T-cell (primary cell): ENCODE measurements around the gene PCYOX1L. TPM values are rescaled to one million over a fixed set of nuclear protein-coding genes. Genes with fewer than 3 reads are reported as not detected.
"Not testable (repeated sequence)": the region's sequence is repeated elsewhere in the genome, so short reads cannot be mapped to it uniquely, and the experiment has no call there.

Experiments used
- ATAC-seq, 4 experiments: fragments of 200-7000 bp in 3 of 4; fragments of 150-1000 bp in 1 of 4; cut with Tn5 transposase; replicated peaks in 1 of 4; 1 replicate in 3 of 4; 2 replicates in 1 of 4; pipeline ENCODE4 v1.10.0; 2021; ENCODE audit warnings: moderate library complexity in 3 of 4, mild to moderate bottlenecking in 2 of 4, moderate number of reproducible peaks in 1 of 4
- CTCF ChIA-PET, 2 donors: fragments of 300-600 bp; sonication (Branson Sonifier 250); formaldehyde crosslinking; loops; one replicate each; lab custom pipeline; 2022; ENCODE audit warnings: antibody characterized with exemption in 2 of 2; lab: Charles Lee
- POLR2A ChIA-PET, 2 donors: fragments of 300-600 bp; sonication (Branson Sonifier 250); formaldehyde crosslinking; loops; one replicate each; lab custom pipeline; 2022; ENCODE audit warnings: antibody characterized with exemption in 2 of 2; lab: Charles Lee
- DNase-seq, 35 experiments: peaks; one replicate each; pipeline versions ENCODE4 v3.0.0 to v3.0.0-alpha.2; 2013 to 2023
- H3K27ac ChIP-seq: one replicate; pipeline ENCODE4 v1.5.1; 2013; ENCODE audit warnings: low read length
- H3K27me3 ChIP-seq, 2 experiments: replicated peaks in 1 of 2; 1 replicate in 1 of 2; 2 replicates in 1 of 2; pipeline versions ENCODE4 v1.6.1 to v1.7.0; 2013; ENCODE audit warnings: low read length in 1 of 2, mixed read lengths in 1 of 2; ENCODE audit not compliant: control insufficient read depth in 2 of 2, insufficient read depth in 2 of 2; ENCODE audit errors: extremely low read depth in 1 of 2
- H3K36me3 ChIP-seq, 2 donors: 1 replicate in 1 of 2; 2 replicates in 1 of 2; pipeline versions ENCODE4 v1.6.1 to v1.7.0; 2013; ENCODE audit warnings: low read length in 1 of 2; ENCODE audit not compliant: control insufficient read depth in 2 of 2, insufficient read depth in 1 of 2; ENCODE audit errors: extremely low read depth in 1 of 2
- H3K4me1 ChIP-seq, 2 experiments: 1 replicate in 1 of 2; 2 replicates in 1 of 2; pipeline versions ENCODE4 v1.6.1 to v1.7.0; 2013; ENCODE audit warnings: low read length in 2 of 2, mixed read lengths in 1 of 2; ENCODE audit not compliant: insufficient read depth in 2 of 2, control insufficient read depth in 1 of 2; ENCODE audit errors: extremely low read depth in 1 of 2
- H3K4me3 ChIP-seq, 2 donors: 1 replicate in 1 of 2; 2 replicates in 1 of 2; pipeline versions ENCODE4 v1.5.1 to v1.7.0; 2013; ENCODE audit warnings: mild to moderate bottlenecking in 2 of 2, low read length in 1 of 2, moderate library complexity in 1 of 2; ENCODE audit not compliant: control insufficient read depth in 1 of 2; ENCODE audit errors: extremely low read depth in 1 of 2
- H3K9me3 ChIP-seq: 2 replicates; pipeline ENCODE4 v1.7.0; 2013
- H3K27ac Mint-ChIP-seq, 2 donors: one replicate each; pipeline ENCODE4 v1.8.0; 2020 to 2021; ENCODE audit warnings: mild to moderate bottlenecking in 2 of 2, mixed read lengths in 2 of 2
- H3K27me3 Mint-ChIP-seq, 2 donors: one replicate each; pipeline ENCODE4 v1.8.0; 2021 to 2022; ENCODE audit warnings: mixed read lengths in 2 of 2
- H3K36me3 Mint-ChIP-seq: one replicate; pipeline ENCODE4 v1.8.0; 2021; ENCODE audit warnings: mixed read lengths
- H3K4me1 Mint-ChIP-seq, 3 donors: one replicate each; pipeline ENCODE4 v1.8.0; 2020 to 2022; ENCODE audit warnings: mixed read lengths in 3 of 3, mild to moderate bottlenecking in 1 of 3
- H3K4me3 Mint-ChIP-seq, 3 donors: one replicate each; pipeline ENCODE4 v1.8.0; 2020 to 2022; ENCODE audit warnings: mild to moderate bottlenecking in 3 of 3, mixed read lengths in 3 of 3, moderate library complexity in 3 of 3
- H3K9me3 Mint-ChIP-seq, 3 donors: one replicate each; pipeline ENCODE4 v1.8.0; 2020 to 2022; ENCODE audit warnings: mixed read lengths in 3 of 3
- WGBS: methylation state at CpG from one replicate; pipeline ENCODE4 v1.1.5; 2013; ENCODE audit warnings: missing lambda C conversion rate; ENCODE audit not compliant: insufficient coverage; 5-methylcytosine and 5-hydroxymethylcytosine counted together
- total RNA-seq, 35 experiments: library from RNA in 6 of 35; stranded (reverse) in 6 of 35; fragments of 120-200 nt in 1 of 35; gene quantifications; one replicate each; pipeline versions ENCODE4 v1.2.1 to v1.2.4 and lab custom pipeline; 2013 to 2026

Gene PCYOX1L
- total RNA-seq, 5 donors from 2014 or later (not counting 1 experiment from before 2014, with no cell fraction given) = 26.9 to 40.2 (median 35.0) TPM

GRCh38 chr5:149392718-149393117 lies 34.9 kb downstream of the PCYOX1L start:
- Histone ChIP-seq H3K4me3 (no peak overlapping the region), H3K9me3 (no peaks in the 10 kb centered on the region), H3K27ac (no peak overlapping the region), H3K36me3 (no peaks in the 10 kb centered on the region), H3K4me1 (no peaks in the 10 kb centered on the region), H3K27me3 (peaks cover 0 to 2% of the 10 kb centered on the region in 2 experiments)
- Mint-ChIP-seq H3K27ac (no peak overlapping the region), H3K36me3 (no peaks in the 10 kb centered on the region), H3K4me1 (peaks cover 0 to 4% (median 0%) of the 10 kb centered on the region in 3 donors), H3K4me3 (no peak overlapping the region), H3K9me3 (no peaks in the 10 kb centered on the region), H3K27me3 (no peaks in the 10 kb centered on the region)
- POLR2A ChIA-PET = no interaction called here
- WGBS = 93% methylated on average over 8 of the region's 19 CpGs
- no peak for ATAC-seq
- CTCF ChIA-PET = interaction anchor here in 1 of 2 donors (1.2 kb wide), 1 partner anchor 11 kb away, joined by 3 read pairs; no protein-coding TSS in a partner anchor
- DNase-seq = no peak

DNA sequence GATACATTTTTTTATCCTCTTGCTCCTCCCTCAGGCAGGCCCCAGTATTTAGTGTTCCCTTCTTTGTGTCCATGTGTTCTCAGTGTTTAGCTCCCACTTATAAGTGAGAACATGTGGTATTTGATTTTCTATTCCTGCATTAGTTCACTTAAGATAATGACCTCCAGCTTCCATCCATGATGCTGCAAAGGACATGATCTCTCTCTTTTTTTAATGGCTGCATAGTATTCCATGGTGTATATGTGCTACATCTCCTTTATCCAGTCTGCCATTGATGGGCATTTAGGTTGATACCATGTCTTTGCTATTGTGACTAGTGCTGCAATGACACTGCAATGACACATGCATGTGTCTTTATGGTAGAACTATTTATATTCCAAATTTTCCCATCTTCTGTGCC lies 37.1 kb downstream of the PCYOX1L start:
- DNase-seq, H3K9me3 Mint-ChIP-seq, H3K27me3 ChIP-seq, H3K4me3 ChIP-seq, H3K36me3 Mint-ChIP-seq, H3K4me1 ChIP-seq, H3K27ac Mint-ChIP-seq, CTCF ChIA-PET, H3K27me3 Mint-ChIP-seq, ATAC-seq, H3K4me1 Mint-ChIP-seq, H3K36me3 ChIP-seq, H3K27ac ChIP-seq, H3K9me3 ChIP-seq, POLR2A ChIA-PET, H3K4me3 Mint-ChIP-seq: not testable (repeated sequence)

DNA sequence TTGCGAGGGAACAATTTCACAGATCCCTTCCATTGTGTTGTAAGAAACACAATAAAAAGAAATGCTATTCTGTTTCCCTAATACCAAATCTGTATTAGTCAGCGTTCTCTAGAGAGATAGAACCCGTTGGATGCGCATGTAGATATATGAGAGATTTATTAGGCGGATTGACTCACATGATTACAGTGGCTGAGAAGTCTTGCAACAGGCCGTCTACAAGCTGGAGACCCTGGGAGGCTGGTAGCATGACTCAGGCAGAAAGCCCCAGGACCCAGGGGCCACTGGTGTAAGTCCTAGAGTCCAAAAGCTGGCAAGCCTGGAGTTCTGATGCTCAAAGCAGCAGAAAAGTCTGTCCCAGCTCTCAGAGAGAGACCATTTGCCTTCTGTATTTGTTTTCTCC lies 39.7 kb downstream of the PCYOX1L start:
- peaks cover 0 to 14% of the 10 kb centered on the region in 2 experiments for H3K27me3 ChIP-seq
- H3K27ac ChIP-seq = no peak overlapping the region
- H3K4me3 Mint-ChIP-seq = no peak overlapping the region
- no peaks in the 10 kb centered on the region for H3K4me1 Mint-ChIP-seq
- POLR2A ChIA-PET = no interaction called here
- WGBS = 95% methylated on average over 5 of the region's 6 CpGs
- no peaks in the 10 kb centered on the region for H3K4me1 ChIP-seq
- H3K9me3 ChIP-seq = no peaks in the 10 kb centered on the region
- H3K27me3 Mint-ChIP-seq = peaks cover 6 to 12% of the 10 kb centered on the region in 2 donors
- no peaks in the 10 kb centered on the region for H3K9me3 Mint-ChIP-seq
- no peak overlapping the region for H3K27ac Mint-ChIP-seq
- H3K36me3 Mint-ChIP-seq = no peaks in the 10 kb centered on the region
- H3K36me3 ChIP-seq = no peaks in the 10 kb centered on the region
- no peak overlapping the region for H3K4me3 ChIP-seq
- no peak for DNase-seq
- CTCF ChIA-PET = no interaction called here
- ATAC-seq = no peak

- H3K4me1 ChIP-seq, DNase-seq, H3K36me3 Mint-ChIP-seq, H3K36me3 ChIP-seq, H3K4me3 ChIP-seq, H3K9me3 ChIP-seq, POLR2A ChIA-PET, H3K27ac Mint-ChIP-seq, H3K27ac ChIP-seq, H3K4me1 Mint-ChIP-seq, H3K4me3 Mint-ChIP-seq, ATAC-seq, H3K9me3 Mint-ChIP-seq: not testable (repeated sequence)
- CTCF ChIA-PET = interaction anchor here in 1 of 2 donors (0.6 kb wide), 1 partner anchor 76 kb away, joined by 4 read pairs; no protein-coding TSS in a partner anchor
- WGBS = 83% methylated on average over 3 of the region's 7 CpGs
- H3K27me3 Mint-ChIP-seq = peaks cover 6 to 12% of the 10 kb centered on the region in 2 donors
- H3K27me3 ChIP-seq = peaks cover 0 to 14% of the 10 kb centered on the region in 2 experiments
Observed at GRCh38 chr5:149398747-149399266, 41.0 kb downstream of the PCYOX1L start.

DNA sequence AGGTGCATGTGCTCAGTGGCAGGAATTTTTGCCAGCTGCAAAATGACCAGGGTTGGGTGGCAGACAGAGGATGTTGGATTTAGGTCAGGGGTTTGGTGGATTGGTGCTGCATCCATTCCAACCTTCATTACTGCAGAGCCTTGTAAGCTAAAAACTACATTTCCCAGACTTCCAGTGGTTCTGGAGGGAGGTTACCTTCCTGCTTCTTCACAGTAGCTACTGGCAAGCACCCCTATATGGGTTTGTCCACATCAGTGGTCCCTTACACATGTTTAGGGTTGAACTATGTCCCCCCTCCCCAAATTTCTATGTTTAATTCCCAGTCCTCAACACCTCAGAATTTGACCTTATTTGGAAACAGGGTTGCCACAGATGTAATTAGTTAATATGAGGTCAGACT lies 41.9 kb downstream of the PCYOX1L start:
- Mint-ChIP-seq H3K27ac (no peak overlapping the region), H3K9me3 (no peaks in the 10 kb centered on the region), H3K36me3 (no peaks in the 10 kb centered on the region), H3K27me3 (peaks cover 6 to 12% of the 10 kb centered on the region in 2 donors), H3K4me1 (no peaks in the 10 kb centered on the region), H3K4me3 (no peak overlapping the region)
- no peaks in the 10 kb centered on the region for H3K9me3 ChIP-seq
- ATAC-seq = no peak
- no peak overlapping the region for H3K4me3 ChIP-seq
- ChIA-PET CTCF (no interaction called here), POLR2A (no interaction called here)
- no peak for DNase-seq
- no peaks in the 10 kb centered on the region for H3K4me1 ChIP-seq
- peaks cover 0 to 16% of the 10 kb centered on the region in 2 experiments for H3K27me3 ChIP-seq
- no peak overlapping the region for H3K27ac ChIP-seq
- H3K36me3 ChIP-seq = no peaks in the 10 kb centered on the region

DNA sequence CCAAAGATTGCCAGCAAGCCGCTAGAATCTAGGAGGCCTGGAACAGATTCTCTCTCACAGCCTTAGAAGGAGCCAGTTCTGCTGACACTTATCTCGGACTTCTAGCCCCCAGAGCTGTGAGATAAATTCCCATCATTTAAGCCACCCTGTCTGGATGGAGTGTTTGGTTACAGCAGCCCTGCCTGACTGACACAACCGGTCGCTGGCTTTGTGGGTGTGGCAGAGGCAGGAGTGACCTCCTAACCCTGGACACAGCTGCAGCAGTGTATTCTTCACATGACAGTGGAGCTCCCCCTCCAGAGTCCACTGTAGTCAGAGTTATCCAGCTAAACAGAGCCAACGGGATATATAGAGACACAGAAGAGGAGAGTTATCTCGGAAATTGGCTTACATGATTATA lies 42.5 kb downstream of the PCYOX1L start:
- DNase-seq (no peak), ATAC-seq (no peak)
- 85% methylated on average over 5 of the region's 6 CpGs for WGBS
- H3K4me1 ChIP-seq = no peaks in the 10 kb centered on the region
- Mint-ChIP-seq H3K4me1 (no peaks in the 10 kb centered on the region), H3K27ac (no peak overlapping the region), H3K4me3 (no peak overlapping the region), H3K36me3 (no peaks in the 10 kb centered on the region), H3K9me3 (no peaks in the 10 kb centered on the region), H3K27me3 (peaks cover 6 to 12% of the 10 kb centered on the region in 2 donors)
- CTCF ChIA-PET = no interaction called here
- H3K27me3 ChIP-seq = peaks cover 0 to 18% of the 10 kb centered on the region in 2 experiments
- no peaks in the 10 kb centered on the region for H3K9me3 ChIP-seq
- H3K27ac ChIP-seq = no peak overlapping the region
- no peak overlapping the region for H3K4me3 ChIP-seq
- no peaks in the 10 kb centered on the region for H3K36me3 ChIP-seq
- POLR2A ChIA-PET = no interaction called here

DNA sequence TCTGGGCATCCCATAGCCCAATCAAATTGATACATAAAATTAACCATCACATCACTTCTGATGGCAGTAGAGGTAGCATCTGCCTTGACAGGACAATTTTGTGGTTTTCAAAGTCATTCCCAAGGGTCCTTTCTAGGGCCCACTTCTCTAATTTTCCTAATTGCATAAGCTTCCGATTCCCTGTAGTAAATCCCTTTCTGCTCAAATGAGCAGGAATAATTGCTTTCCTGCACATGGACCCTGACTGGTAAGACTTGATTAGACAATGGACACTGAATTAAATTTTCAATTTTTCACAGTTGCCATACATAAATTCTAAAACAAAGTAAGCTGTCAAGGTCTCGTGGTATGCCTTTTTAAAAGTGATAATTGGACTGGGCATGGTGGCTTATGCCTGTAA lies 43.2 kb downstream of the PCYOX1L start:
- no peak overlapping the region for H3K4me3 ChIP-seq
- no peak overlapping the region for H3K4me3 Mint-ChIP-seq
- peaks cover 0 to 26% of the 10 kb centered on the region in 2 experiments for H3K27me3 ChIP-seq
- no peaks in the 10 kb centered on the region for H3K4me1 Mint-ChIP-seq
- H3K27ac ChIP-seq = no peak overlapping the region
- peaks cover 6 to 12% of the 10 kb centered on the region in 2 donors for H3K27me3 Mint-ChIP-seq
- DNase-seq = no peak
- H3K36me3 ChIP-seq = no peaks in the 10 kb centered on the region
- no peaks in the 10 kb centered on the region for H3K9me3 ChIP-seq
- no peaks in the 10 kb centered on the region for H3K4me1 ChIP-seq
- H3K36me3 Mint-ChIP-seq = no peaks in the 10 kb centered on the region
- WGBS = 83% methylated on average over 1 of the region's 2 CpGs
- no peaks in the 10 kb centered on the region for H3K9me3 Mint-ChIP-seq
- ChIA-PET CTCF (no interaction called here), POLR2A (no interaction called here)
- H3K27ac Mint-ChIP-seq = no peak overlapping the region
- ATAC-seq = no peak
